SH-SY5Y (cell line): ENCODE results near the gene CAMTA1.

Experiments
- GATA2 ChIP-seq: IDR thresholded peaks from 2 replicates; pipeline ENCODE4 v1.6.1; 2011; ENCODE audit warnings: mild to moderate bottlenecking, low read depth, low read length
- GATA3 ChIP-seq: IDR thresholded peaks from 2 replicates; pipeline ENCODE4 v1.6.1; 2011; ENCODE audit warnings: low read depth, mild to moderate bottlenecking, low read length, moderate library complexity

Gene CAMTA1

GRCh38 chr1:7140251-7140650 lies 355.0 kb downstream of the CAMTA1 start:
- no peak for TF ChIP-seq GATA2

- TF ChIP-seq GATA3 (no peak), GATA2 (no peak)
Observed at GRCh38 chr1:7145947-7146346, 360.7 kb downstream of the CAMTA1 start.

- TF ChIP-seq GATA2 (no peak), GATA3 (no peak)
Observed at GRCh38 chr1:7146710-7147109, 361.5 kb downstream of the CAMTA1 start.

GRCh38 chr1:7149080-7149838 lies 364.0 kb downstream of the CAMTA1 start:
- TF ChIP-seq GATA2 (no peak), GATA3 (no peak)

GRCh38 chr1:7150724-7151280 lies 365.5 kb downstream of the CAMTA1 start:
- TF ChIP-seq GATA2 (no peak), GATA3 (no peak)

GRCh38 chr1:7151978-7152377 lies 366.7 kb downstream of the CAMTA1 start:
- TF ChIP-seq GATA3: no peak
- TF ChIP-seq GATA2: no peak

- TF ChIP-seq GATA3 (no peak), GATA2 (peak; percentile 70; the same call in 1 of the 2 replicates)
Observed at GRCh38 chr1:7152655-7153054, 367.4 kb downstream of the CAMTA1 start.

- TF ChIP-seq GATA3 (no peak), GATA2 (no peak)
Observed at GRCh38 chr1:7153464-7153863, 368.2 kb downstream of the CAMTA1 start.

- no peak for TF ChIP-seq GATA3
- TF ChIP-seq GATA2: no peak
Observed at GRCh38 chr1:7159116-7159781, 374.0 kb downstream of the CAMTA1 start.

GRCh38 chr1:7171168-7171567 lies 385.9 kb downstream of the CAMTA1 start:
- TF ChIP-seq GATA3: no peak
- TF ChIP-seq GATA2: no peak

- no peak for TF ChIP-seq GATA3
- no peak for TF ChIP-seq GATA2
Observed at GRCh38 chr1:7171574-7171973, 386.3 kb downstream of the CAMTA1 start.

- TF ChIP-seq GATA2: no peak
- no peak for TF ChIP-seq GATA3
Observed at GRCh38 chr1:7172804-7173203, 387.6 kb downstream of the CAMTA1 start.

GRCh38 chr1:7174561-7174960 lies 389.3 kb downstream of the CAMTA1 start:
- TF ChIP-seq GATA3 (no peak), GATA2 (no peak)

GRCh38 chr1:7174980-7175906 lies 390.0 kb downstream of the CAMTA1 start:
- no peak for TF ChIP-seq GATA2
- TF ChIP-seq GATA3: no peak

GRCh38 chr1:7177021-7177420 lies 391.8 kb downstream of the CAMTA1 start:
- TF ChIP-seq GATA2 (no peak), GATA3 (no peak)
